Astrocyte of the spinal cord (primary cell): ENCODE measurements around the gene SMLR1.

ENCODE experiments used
- DNase-seq: peaks from one replicate; pipeline ENCODE4 v3.0.0; 2011; ENCODE audit warnings: low read depth, low spot score
- H3K4me3 ChIP-seq: 2 replicates; pipeline ENCODE4 v1.5.1; 2011; ENCODE audit warnings: low read depth, mild to moderate bottlenecking, low read length, moderate library complexity
- in situ Hi-C: cut with HindIII; loops from 2 replicates; pipeline ENCODE4 v1.10.0; 2017; ENCODE audit warnings: low sequenced_read_pairs
- TF ChIP-seq, protein P1 (sequence below): IDR thresholded peaks from 2 replicates; pipeline ENCODE4 v1.5.1; 2012; ENCODE audit warnings: low read depth, mild to moderate bottlenecking, low read length, inconsistent platforms

SMLR1 gene

GRCh38 chr6:130827247-130828149, at the start of gene SMLR1:
Gene SMLR1, plus strand, starts transcription at chr6:130827406. Its CDS starts 8 bp downstream, at chr6:130827414.
- in situ Hi-C loops, result no loop called here
- no peak within 1 kb of the TSS for H3K4me3 ChIP-seq
- TF ChIP-seq, protein P1, sequence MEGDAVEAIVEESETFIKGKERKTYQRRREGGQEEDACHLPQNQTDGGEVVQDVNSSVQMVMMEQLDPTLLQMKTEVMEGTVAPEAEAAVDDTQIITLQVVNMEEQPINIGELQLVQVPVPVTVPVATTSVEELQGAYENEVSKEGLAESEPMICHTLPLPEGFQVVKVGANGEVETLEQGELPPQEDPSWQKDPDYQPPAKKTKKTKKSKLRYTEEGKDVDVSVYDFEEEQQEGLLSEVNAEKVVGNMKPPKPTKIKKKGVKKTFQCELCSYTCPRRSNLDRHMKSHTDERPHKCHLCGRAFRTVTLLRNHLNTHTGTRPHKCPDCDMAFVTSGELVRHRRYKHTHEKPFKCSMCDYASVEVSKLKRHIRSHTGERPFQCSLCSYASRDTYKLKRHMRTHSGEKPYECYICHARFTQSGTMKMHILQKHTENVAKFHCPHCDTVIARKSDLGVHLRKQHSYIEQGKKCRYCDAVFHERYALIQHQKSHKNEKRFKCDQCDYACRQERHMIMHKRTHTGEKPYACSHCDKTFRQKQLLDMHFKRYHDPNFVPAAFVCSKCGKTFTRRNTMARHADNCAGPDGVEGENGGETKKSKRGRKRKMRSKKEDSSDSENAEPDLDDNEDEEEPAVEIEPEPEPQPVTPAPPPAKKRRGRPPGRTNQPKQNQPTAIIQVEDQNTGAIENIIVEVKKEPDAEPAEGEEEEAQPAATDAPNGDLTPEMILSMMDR, result no peak
- no peak for DNase-seq

- in situ Hi-C loops, result no loop called here
- peak; percentile 65 for DNase-seq
- no peak overlapping the region for H3K4me3 ChIP-seq
- TF ChIP-seq, protein P1, result no peak
Measured at GRCh38 chr6:130778946-130779657, 48.1 kb upstream of the SMLR1 start.

DNA sequence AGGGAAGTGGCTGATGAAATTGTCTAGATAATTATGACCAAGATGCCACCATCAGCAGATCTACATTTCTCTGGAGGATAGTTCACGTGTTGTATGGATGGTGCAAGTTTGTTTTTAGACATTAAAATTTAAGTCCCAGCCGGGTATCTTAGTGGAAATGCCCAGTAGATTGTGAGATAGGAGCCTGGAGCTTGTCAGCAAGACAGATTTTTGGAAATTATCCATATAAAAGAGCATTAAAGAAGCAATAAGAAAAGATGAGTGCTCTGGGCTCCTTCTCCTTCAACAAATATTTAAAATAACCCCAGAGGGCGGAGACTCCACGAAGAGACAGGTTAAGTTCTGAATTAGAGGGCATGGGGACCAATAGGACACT, 47.6 kb upstream of the SMLR1 start:
- TF ChIP-seq, protein P1, result no peak
- in situ Hi-C loops, result no loop called here
- no peak for DNase-seq
- no peak overlapping the region for H3K4me3 ChIP-seq

GRCh38 chr6:130780122-130780521, 47.1 kb upstream of the SMLR1 start:
- TF ChIP-seq, protein P1, result no peak
- DNase-seq, result no peak
- in situ Hi-C loops, result no loop called here
- no peak overlapping the region for H3K4me3 ChIP-seq

- no peak for DNase-seq
- TF ChIP-seq, protein P1, result no peak
- in situ Hi-C loops, result no loop called here
- H3K4me3 ChIP-seq, result no peak overlapping the region
Measured at GRCh38 chr6:130781557-130781956, 45.6 kb upstream of the SMLR1 start.

GRCh38 chr6:130783416-130784107, 43.6 kb upstream of the SMLR1 start:
- no peak for DNase-seq
- no peak overlapping the region for H3K4me3 ChIP-seq
- TF ChIP-seq, protein P1, result no peak
- in situ Hi-C loops, result no loop called here
